ENCODE measurements around the gene FNDC3B. TPM values are rescaled to one million over a fixed set of nuclear protein-coding genes. Genes with fewer than 3 reads are reported as not detected.
A peak's percentile ranks its signal among the peaks of the same experiment; 100 is the strongest.

Gene FNDC3B
- total RNA-seq, 1 donor from 2014 or later, result 64.4 TPM

DNA sequence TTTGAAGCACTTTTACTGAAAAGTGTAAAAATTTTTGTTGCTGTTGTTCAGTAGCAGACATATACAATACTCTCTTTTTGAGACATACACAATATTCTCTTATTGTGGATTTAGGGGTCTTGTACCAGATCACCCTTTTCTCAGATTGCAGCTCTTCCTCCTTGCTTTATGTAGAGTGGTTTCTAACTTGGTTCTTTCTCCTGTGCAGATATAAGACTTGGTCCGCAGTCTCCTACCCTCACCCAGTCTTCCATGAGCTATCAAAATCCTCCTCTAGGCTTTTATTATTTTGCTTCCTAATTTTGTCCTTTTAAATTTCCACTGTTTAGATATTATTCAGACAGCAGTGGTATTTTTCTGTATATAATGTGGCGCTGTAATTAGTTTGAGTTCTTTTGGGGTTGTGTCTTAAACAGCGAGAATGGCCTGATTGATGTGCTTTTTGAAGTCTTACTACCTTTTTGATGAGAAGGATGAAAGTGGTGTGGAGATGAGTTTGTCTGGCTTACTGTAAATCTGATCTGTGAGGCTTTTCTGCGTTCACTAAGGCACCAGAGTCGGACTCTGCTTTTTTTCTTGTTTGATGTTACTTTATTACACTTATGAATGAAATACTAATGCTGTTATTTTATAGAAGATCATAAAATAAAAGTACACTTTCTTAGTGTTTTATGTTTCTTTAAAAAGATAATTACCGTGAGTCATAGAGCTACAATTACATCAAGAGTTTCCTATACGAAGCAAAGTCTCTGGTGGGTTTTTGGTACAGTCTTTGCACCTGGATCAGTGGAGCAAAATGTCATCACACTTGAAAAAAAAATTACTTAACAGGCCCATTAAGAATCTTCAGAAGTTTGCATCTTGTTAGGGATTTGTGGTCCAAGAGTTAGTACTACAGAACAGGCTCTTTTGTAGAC is 27.8 kb downstream of the FNDC3B start:
- no peak for DNase-seq
- intact Hi-C loops (cut with micrococcal nuclease), result no loop called here
- no peak for ATAC-seq

DNA sequence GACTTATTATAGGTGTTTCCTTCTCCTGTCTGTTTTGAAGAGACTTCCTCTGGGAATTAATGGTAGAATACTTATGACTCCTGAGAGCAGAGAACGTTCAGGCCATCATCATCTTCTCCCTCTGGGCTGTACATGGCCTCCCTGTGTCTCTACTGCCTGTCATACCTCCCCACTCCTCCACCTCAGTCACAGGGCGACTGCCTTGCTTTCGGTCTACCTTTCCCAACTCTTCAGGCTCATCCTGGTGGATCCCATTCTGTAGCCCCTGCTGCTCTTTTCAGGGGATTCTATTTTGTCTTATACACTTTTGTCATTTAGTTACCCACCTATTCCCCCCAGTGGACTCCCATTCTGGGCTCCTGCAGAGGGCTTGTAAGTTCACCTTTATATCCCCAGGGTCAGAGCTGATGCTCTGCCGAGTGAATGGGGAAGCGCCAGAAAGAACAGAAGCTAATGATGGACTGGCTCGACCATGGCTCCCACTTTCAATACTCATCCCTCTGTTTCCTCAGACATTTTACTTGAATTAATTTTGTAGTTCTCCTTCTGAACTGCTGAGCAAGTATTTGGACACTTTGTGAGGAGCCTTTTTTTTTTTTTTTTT is 28.6 kb downstream of the FNDC3B start:
- ATAC-seq, result no peak
- no peak for DNase-seq
- intact Hi-C loops (cut with micrococcal nuclease), result no loop called here

DNA sequence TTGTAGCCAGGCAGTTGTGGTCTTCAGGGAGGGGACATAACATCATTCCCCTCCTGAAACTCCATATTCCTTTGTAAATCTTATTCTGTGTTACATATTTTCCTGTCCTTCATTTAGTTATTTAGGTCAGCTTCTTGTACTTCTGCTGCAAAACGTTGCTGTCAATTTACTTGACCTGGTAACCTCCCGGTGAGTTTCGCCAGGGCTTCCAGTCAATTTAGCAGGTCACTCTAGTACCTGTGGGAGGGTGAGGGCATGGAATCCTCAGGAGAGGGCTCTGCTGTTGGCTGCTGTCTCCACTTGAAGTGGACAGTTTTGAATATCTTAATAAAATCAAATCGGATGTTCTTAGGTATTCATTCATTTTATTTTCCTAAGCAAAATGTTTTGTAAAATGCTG is 29.6 kb downstream of the FNDC3B start:
- ATAC-seq (no peak), DNase-seq (no peak)
- intact Hi-C loops (cut with micrococcal nuclease), result no loop called here

DNA sequence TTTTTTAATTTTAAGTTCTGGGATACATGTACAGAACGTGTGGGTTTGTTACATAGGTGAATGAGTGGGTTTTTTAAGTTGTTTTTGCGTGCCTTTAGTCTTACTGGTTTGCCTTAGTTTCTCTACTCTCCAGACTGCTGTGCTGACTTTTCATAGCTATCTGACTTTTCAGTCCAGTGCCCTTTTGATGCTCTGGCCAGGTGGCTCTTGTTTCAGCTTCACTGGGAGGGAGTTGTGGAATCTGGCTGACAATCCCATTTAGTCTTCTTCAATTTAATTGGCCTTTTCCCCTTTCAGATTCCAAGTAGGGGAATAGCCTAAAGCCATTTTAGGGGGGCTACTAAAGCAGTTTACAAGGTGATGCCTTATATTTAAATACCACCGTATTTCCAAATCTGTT is 30.1 kb downstream of the FNDC3B start:
- intact Hi-C loops (cut with micrococcal nuclease), result no loop called here
- ATAC-seq (peak; percentile 28), DNase-seq (no peak)

DNA sequence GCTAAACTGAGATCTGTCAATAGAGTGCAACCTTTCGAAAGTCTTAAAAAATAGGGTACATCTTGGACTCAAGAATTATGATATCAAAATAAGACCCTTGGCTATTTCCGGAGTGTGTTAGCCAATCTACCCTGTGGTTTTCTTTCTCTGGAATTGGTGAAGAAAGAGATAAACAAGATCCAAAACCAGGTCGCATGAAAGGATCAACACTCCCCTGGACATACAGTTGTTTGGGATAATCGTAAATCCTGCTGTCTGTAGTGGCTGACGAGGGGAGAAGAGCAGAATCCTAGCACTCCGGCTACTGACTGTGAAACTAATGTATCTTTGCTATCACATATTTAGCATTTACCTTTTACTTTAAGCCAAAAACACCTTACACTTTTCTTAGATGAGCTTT is 30.9 kb downstream of the FNDC3B start:
- intact Hi-C loops (cut with micrococcal nuclease), result no loop called here
- ATAC-seq, result no peak
- no peak for DNase-seq

DNA sequence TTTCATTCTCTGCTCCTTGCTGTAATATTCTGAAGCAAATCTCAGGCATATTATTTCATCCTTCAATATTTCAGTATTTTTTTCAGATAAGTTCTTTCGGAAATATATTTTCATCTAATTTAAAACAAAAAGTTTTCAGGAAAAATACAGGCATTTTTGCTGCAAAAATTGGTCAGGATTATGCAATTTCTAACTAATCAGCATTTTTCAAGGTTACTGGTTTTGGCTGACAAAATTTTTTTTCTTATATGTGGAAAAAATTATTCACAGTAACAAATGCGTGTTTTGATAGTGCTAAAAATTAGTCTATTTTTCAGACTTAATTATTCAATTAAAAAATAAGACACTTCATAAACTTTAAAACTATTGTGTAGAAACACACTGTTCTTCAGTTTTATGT is 31.4 kb downstream of the FNDC3B start:
- intact Hi-C loops (cut with micrococcal nuclease), result no loop called here
- DNase-seq (no peak), ATAC-seq (no peak)

DNA sequence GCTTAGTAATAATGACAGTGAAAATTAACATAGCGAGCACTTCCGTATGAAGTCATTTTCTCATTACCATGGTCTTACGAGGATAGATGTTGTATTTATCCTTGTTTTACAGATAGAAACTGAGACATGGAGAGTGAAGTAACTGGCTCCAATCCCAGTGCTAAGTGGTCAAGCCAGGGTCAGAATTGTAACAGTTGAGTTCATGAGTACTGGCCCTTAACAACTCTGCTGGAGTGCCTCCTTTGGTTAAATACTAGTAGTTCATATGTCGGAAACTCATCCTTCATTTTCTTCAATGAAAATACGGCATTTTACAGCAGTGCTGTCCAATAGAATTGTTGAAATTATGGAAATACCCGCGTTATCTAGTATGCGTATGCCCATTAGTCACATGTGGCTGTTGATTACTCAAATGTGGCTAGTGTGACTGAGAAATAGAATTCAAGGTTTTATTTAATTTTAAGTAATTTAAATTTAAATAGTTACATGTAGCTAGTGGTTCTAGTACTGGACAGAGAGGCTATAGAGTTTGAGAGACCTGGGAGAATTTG is 32.5 kb downstream of the FNDC3B start:
- ATAC-seq (no peak), DNase-seq (no peak)
- intact Hi-C loops (cut with micrococcal nuclease), result no loop called here

DNA sequence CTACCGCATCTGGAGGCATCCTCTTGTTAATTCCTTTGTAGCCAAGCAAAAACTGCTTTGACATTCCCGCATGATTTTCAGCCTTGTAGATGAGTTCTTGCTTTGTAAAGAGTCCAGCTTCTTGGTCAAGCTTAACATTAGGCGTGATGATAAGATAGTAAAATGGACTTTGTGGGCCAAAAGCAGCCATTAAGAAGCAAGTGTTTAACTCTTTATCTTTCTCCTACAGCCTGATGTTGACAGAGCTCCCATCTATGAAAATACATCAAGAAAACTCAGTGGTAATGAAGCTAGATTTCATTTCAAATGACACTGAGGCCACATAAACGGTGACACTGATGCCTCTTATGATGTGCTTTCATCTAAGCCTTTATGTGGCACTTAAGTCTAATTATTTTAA is 33.2 kb downstream of the FNDC3B start:
- intact Hi-C loops (cut with micrococcal nuclease), result no loop called here
- DNase-seq (no peak), ATAC-seq (no peak)

DNA sequence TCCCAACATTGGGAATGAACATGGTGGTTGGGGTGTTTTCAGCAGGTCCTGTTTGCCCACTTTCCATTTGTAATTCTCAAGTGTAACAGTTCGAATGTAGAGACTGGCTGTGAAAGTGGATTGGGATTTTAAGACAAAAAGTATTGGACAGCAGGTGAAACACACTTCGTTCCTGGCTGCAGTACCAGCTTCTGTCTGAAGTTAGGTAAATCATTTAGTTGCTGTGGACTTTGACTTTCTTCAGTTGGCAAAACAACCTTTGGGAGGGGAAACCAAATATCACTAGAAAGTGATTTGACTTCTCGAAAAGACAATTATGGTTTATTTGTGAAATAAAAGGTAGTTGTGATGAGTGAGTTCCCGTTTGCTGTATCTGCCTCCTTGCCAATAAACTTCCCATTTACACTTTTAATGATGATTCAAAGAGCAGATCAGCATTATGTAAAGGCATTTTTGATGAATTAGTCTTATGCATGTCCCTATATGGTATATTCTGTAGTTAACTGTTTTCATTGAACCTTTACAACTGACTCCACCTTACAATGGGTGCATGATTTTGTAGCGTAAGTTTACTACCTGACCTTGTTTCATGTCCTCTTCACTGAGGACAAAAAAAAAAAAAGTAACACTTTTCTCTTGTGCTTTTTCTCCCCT is 34.0 kb downstream of the FNDC3B start:
- intact Hi-C loops (cut with micrococcal nuclease), result no loop called here
- no peak for ATAC-seq
- no peak for DNase-seq

DNA sequence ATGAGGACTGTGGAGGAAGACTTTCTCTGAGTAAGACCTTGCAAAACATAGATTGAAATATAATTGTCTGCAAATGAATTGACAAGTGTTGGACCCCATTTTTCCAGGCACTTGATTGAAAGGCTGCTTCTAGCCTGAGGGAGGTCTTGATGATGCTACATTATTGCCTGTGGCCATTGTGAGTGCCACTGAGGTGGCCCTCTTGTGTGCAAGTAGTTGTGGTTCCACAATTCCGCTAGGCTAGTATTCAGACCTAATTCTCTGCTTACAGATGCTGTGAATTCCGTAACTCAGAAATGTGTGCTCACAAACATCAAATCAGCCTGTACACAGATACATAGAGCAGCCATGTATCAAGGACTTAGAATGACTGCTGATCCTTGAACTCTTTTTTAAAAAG is 34.7 kb downstream of the FNDC3B start:
- intact Hi-C loops (cut with micrococcal nuclease), result no loop called here
- ATAC-seq (no peak), DNase-seq (no peak)

DNA sequence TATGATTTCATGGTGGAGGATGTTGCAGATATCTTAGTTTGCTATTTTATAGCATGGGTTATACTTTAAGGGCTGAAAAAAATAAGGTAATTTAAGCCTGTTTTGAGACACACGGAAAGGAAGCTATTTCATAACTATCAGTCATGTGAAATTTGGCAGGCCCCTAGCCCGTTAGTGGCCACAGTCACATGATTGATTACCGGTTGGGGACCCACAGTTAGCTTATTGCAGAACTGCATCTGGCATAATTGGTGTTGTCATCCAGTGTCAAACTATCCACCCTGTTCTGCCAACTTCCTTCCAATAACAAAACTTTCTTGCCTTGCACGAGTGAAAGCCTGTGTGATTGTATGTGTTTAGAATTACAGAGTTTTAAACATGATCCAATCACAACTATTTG is 35.2 kb downstream of the FNDC3B start:
- intact Hi-C loops (cut with micrococcal nuclease), result no loop called here
- ATAC-seq, result peak; percentile 71

DNA sequence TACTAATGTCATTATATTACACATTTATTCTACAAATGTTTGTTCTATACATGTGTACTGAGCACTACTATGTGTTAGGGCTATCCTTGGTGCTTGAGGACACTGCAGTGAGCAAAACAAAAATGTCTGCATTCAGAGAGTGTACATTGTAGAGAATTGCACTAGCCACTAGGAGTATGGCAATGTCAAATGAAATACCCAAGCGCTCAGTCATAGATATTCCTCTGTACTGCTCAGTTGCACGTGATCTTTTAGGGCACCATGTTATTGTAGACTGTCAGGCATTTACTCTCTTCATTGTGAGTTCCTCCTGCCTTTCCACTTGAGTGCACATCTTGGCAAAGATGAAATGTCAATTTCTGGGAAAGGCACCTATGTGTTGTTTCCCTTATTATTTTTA is 36.8 kb downstream of the FNDC3B start:
- ATAC-seq (no peak), DNase-seq (no peak)
- intact Hi-C loops (cut with micrococcal nuclease), result no loop called here

More for the DNA sequence above, 35.2 kb downstream of the FNDC3B start:
- peak; percentile 37 for DNase-seq

DNA sequence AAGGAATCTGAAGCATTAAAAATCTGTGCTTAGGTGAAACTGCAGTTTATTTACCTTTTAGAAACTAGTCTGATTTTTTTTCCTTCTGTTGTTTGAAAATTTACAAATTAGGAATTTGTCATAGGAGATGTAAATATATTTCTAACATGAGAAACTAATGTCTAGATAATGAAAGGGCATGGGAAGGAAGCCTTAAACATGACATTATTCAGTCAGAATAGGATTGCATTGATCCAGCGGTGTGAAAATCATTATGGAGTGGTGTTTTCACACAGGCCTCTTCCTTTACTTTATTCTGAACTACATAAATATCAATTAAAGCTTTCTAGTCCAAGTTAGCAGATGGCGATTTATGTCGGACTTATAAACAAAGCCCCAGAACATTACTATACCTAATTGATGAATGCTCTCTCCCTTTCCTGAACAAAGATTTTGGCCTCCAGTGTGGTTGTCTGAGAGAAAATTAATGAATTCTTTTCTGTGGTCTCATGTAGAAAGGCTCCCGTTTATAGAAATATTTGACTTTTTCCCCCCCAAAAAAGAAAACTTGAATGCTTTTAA is 37.9 kb downstream of the FNDC3B start:
- intact Hi-C loops (cut with micrococcal nuclease), result no loop called here
- no peak for DNase-seq

DNA sequence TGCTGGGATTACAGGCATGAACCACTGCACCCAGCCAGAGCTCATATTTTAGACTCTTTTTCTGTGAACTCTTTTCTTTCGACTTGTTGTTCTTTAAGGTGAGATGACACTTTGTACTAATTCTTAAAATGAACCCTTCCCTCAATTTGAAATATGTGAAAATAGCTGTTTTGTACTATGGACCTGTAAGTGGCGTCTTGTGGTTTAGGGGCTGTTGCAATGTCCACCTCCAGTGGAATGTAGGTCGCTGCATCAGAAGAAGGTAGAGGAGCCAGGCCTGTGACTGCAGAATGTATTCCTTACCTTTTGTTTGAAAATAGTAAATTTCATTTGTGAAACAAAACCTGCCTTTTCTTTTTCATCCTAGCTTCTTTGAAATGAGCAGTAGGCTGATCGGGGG is 38.9 kb downstream of the FNDC3B start:
- ATAC-seq, result no peak
- DNase-seq, result no peak
- intact Hi-C loops (cut with micrococcal nuclease), result no loop called here

More for the DNA sequence above, 37.9 kb downstream of the FNDC3B start:
- ATAC-seq, result no peak

DNA sequence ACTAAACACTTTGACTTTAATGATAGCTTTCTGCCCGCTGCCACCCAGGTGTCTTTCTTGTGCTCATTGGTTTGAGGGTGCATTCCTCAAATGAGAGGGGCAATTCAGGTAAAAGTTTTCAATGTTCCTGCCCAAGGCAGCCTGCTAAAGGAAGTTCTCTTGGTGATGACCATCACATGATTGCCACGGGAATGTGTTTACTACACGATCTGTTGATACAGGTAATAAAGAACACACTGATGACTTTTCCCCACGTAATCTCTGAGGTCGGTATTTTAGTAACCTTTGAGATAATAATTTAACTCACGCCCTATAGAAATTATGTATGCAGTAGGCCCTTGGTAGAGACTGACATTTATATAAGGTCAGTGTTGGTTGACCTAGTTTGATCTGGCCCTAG is 39.3 kb downstream of the FNDC3B start:
- ATAC-seq (no peak), DNase-seq (no peak)
- intact Hi-C loops (cut with micrococcal nuclease), result no loop called here

DNA sequence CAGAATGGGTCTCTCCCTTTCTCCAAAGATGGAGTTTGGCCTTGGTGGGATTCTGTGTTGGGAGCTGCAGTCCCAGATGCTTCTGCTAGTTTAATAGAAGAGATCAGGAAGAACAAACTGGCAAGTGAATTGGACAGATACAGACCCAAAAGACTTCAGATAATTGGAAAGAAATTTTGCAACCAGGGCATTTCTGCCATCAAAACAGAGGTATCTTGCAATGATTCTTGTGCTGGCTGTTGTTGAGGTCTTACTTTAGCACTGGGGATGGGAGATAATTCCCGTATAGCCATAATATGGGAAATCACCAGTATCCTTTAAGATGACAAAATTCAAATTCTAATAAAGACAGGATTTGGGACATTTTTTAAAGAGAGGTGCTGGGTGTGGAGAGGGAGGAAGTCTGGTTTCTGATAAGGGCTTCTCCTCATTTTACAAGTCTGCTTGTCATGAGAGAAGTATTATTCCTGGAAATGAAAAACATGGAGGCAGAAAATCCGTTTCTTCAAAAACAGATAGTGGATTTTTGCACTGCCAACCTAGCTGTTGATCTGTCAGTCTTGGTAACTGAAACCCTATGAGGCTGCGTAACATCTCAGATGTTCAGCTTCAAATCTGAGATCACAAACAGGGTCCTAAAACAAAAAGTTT is 40.1 kb downstream of the FNDC3B start:
- ATAC-seq, result no peak
- no peak for DNase-seq
- intact Hi-C loops (cut with micrococcal nuclease), result no loop called here

DNA sequence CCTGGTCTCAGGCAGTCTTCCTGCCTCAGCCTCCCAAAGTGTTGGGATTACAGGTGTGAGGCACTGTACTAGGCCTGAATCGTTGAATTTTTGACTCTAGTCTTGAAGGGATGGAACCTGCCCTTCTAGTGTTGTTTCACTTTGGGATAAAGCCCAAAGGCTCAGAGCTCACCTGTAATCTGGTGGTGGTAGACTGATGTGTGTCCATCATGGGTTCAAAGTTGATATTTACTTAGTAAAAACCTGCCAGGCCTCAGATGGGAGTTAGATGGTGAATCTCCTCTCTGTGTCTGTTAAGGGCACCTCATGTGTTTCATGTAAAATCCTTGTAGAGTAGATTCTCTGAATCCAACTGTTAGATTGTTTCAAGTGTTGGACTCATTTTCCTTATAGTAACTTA is 41.1 kb downstream of the FNDC3B start:
- ATAC-seq, result no peak

DNA sequence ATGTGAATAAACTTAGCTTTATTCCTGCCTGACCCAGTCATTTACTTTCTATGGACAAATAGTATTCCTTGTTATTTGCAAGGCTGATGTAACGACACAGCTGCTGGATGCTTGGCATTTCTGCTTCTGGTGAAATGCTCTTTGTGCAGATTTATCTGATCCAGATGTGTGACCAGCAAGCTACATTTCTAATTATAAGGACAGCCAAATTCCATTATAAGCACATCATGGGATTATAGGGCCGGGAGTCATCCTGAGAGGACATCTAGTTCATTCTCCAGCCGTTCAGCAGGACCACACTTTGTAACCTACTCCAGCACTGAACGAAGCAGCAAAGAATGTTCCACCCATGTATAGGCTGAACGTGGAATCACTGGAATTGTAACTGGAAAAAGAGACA is 42.9 kb downstream of the FNDC3B start:
- ATAC-seq, result peak; percentile 92
- no peak for DNase-seq
- intact Hi-C loops (cut with micrococcal nuclease), result no loop called here

More for the DNA sequence above, 41.1 kb downstream of the FNDC3B start:
- intact Hi-C loops (cut with micrococcal nuclease), result no loop called here
- DNase-seq, result no peak

DNA sequence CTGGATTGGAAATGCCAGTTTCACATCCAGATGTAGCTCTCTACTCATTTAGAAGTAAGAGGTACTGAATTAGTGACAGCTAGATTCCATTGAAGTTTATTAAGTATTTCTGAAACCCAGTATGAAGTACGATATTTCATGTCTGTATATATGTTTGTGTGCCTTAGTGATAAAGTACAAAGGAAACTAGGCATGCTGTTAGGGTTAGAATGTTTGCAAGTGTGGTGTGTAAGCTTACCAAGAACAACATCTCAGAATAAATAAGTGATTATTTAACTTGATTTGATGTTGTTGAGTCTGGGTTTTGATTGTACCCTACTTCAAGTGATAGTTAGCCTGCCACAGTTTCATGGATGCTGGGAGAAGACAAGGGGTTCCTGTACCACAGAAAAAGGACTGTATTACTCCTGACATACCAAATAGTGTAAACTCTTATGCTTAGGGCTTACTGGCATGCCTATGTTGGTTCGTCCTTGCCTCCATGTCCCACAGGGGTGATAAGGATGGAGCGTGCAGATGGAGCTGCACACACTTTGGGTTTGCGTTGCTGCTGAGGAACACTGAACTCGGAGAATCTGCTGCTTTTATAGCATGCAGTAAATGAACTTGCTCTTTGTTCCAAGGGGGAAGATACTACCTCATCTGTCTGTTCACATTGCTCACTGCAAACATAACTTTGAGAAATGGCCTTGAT is 43.6 kb downstream of the FNDC3B start:
- intact Hi-C loops (cut with micrococcal nuclease), result no loop called here

More for the DNA sequence above, 43.6 kb downstream of the FNDC3B start:
- ATAC-seq, result no peak
- DNase-seq, result no peak

Data from left ventricle myocardium superior (tissue), 1 donor.